ENCODE measurements around the gene CFAP410.

GRCh38 chr21:44312089-44312488 lies 27.1 kb downstream of the CFAP410 start:
- TF ChIP-seq YY1 (IDR thresholded peaks at IDR 0.05; ENCODE audit: low read depth) (no peak), TAF1 (IDR thresholded peaks at IDR 0.05; ENCODE audit: borderline replicate concordance, low read depth, low read length) (no peak), SIN3A (IDR thresholded peaks at IDR 0.05; ENCODE audit: borderline replicate concordance, low read depth, low read length) (no peak), GATA2 (CRISPR knock-in tag; IDR thresholded peaks at IDR 0.05) (no peak), RAD21 (IDR thresholded peaks at IDR 0.05; ENCODE audit: low read length) (no peak), CTCF (IDR thresholded peaks at IDR 0.05) (no peak)
